Endodermal cell (in vitro differentiated cells): ENCODE results near the gene PTCD1. TPM values are rescaled to one million over a fixed set of nuclear protein-coding genes. Genes with fewer than 3 reads are reported as not detected.

Source experiments
- DNase-seq: peaks from one replicate; pipeline ENCODE4 v3.0.0-alpha.2; 2017
- H3K27ac ChIP-seq: 2 replicates; pipeline ENCODE4 v1.5.1; 2013; ENCODE audit warnings: mild to moderate bottlenecking, low read depth, low read length, moderate library complexity
- H3K27me3 ChIP-seq: 2 replicates; pipeline ENCODE4 v1.6.1; 2013; ENCODE audit warnings: mild to moderate bottlenecking, low read length, moderate library complexity; ENCODE audit not compliant: insufficient read depth, control insufficient read depth, poor library complexity, severe bottlenecking
- H3K36me3 ChIP-seq: 2 replicates; pipeline ENCODE4 v1.7.0; 2013; ENCODE audit warnings: mild to moderate bottlenecking, low read length, moderate library complexity; ENCODE audit not compliant: control insufficient read depth, insufficient read depth
- H3K4me1 ChIP-seq: one replicate; pipeline ENCODE4 v1.7.0; 2013; ENCODE audit warnings: low read length; ENCODE audit not compliant: control insufficient read depth, insufficient read depth
- H3K4me3 ChIP-seq: 2 replicates; pipeline ENCODE4 v1.5.1; 2013; ENCODE audit warnings: mild to moderate bottlenecking, low read length, moderate library complexity
- H3K9ac ChIP-seq: 2 replicates; pipeline ENCODE4 v1.6.1; 2013; ENCODE audit warnings: mild to moderate bottlenecking, low read length, moderate library complexity; ENCODE audit not compliant: poor library complexity, severe bottlenecking; ENCODE audit errors: extremely low read depth
- H3K9me3 ChIP-seq: 2 replicates; pipeline ENCODE4 v1.6.1; 2013; ENCODE audit warnings: mild to moderate bottlenecking, low read length, moderate library complexity; ENCODE audit not compliant: control insufficient read depth
- H3K27ac Mint-ChIP-seq: 2 replicates; pipeline ENCODE4 v1.8.0; 2020; ENCODE audit warnings: mixed read lengths
- H3K27me3 Mint-ChIP-seq: 2 replicates; pipeline ENCODE4 v1.8.0; 2021; ENCODE audit warnings: mild to moderate bottlenecking, mixed read lengths; ENCODE audit not compliant: insufficient read depth
- H3K36me3 Mint-ChIP-seq: 2 replicates; pipeline ENCODE4 v1.8.0; 2020; ENCODE audit warnings: low read depth, mixed read lengths
- H3K4me1 Mint-ChIP-seq: 2 replicates; pipeline ENCODE4 v1.8.0; 2020; ENCODE audit warnings: mixed read lengths
- H3K4me3 Mint-ChIP-seq: 2 replicates; pipeline ENCODE4 v1.8.0; 2020; ENCODE audit warnings: mild to moderate bottlenecking, moderate library complexity, mixed read lengths
- H3K9me3 Mint-ChIP-seq: 2 replicates; pipeline ENCODE4 v1.8.0; 2020; ENCODE audit warnings: mild to moderate bottlenecking, mixed read lengths
- CTCF ChIP-seq: fragments of 200-600 bp; sonication (generic); conservative IDR thresholded peaks from 2 replicates; pipeline ENCODE4 v1.5.0; 2021; ENCODE audit warnings: antibody characterized with exemption, mild to moderate bottlenecking
- WGBS, 2 experiments: methylation state at CpG; one replicate each; pipeline versions ENCODE4 v1.1.5 to v1.1.7; 2013; ENCODE audit warnings: missing lambda C conversion rate in 2 of 2, mixed read lengths in 1 of 2; ENCODE audit not compliant: insufficient coverage in 1 of 2, insufficient read length in 1 of 2; 5-methylcytosine and 5-hydroxymethylcytosine counted together
- total RNA-seq, 2 donors: library from RNA; stranded (reverse); fragmentation: NEBNext Ultra II Directional in 1 of 2; extraction: Animal tissue kit (Norgen Biotek cat#: 25700) in 1 of 2; gene quantifications; 2 replicates in 1 of 2; 3 replicates in 1 of 2; pipeline ENCODE4 v1.2.1, GENCODE V29; 2021

PTCD1 gene
- total RNA-seq, 2 donors from 2014 or later, result 11.9 to 12.5 TPM

GRCh38 chr7:99398891-99399445, 39.6 kb downstream of the PTCD1 start:
- Mint-ChIP-seq H3K4me1 (peaks cover under 1% of the 10 kb centered on the region), H3K9me3 (no peaks in the 10 kb centered on the region), H3K4me3 (no peak overlapping the region), H3K36me3 (peaks cover 71% of the 10 kb centered on the region), H3K27me3 (no peaks in the 10 kb centered on the region), H3K27ac (peak overlapping the region; percentile 17)
- Histone ChIP-seq H3K27me3 (no peaks in the 10 kb centered on the region), H3K4me1 (no peaks in the 10 kb centered on the region), H3K27ac (no peak overlapping the region), H3K36me3 (peaks cover 93% of the 10 kb centered on the region), H3K9ac (no peak overlapping the region), H3K9me3 (no peaks in the 10 kb centered on the region), H3K4me3 (no peak overlapping the region)
- 91 to 95% methylated on average over 5 of the region's 5 CpGs for WGBS, 2 experiments
- DNase-seq, result no peak
- TF ChIP-seq CTCF, result no peak

GRCh38 chr7:99397297-99397983, 41.2 kb downstream of the PTCD1 start:
- H3K27me3 Mint-ChIP-seq, result no peaks in the 10 kb centered on the region
- Histone ChIP-seq H3K9me3 (no peaks in the 10 kb centered on the region), H3K27me3 (no peaks in the 10 kb centered on the region), H3K9ac (no peak overlapping the region), H3K27ac (no peak overlapping the region), H3K36me3 (peaks cover 84% of the 10 kb centered on the region), H3K4me1 (no peaks in the 10 kb centered on the region), H3K4me3 (no peak overlapping the region)
- 94 to 96% methylated on average over 11 to 18 of the region's 18 CpGs for WGBS, 2 experiments
- no peak overlapping the region for H3K4me3 Mint-ChIP-seq
- no peak for TF ChIP-seq CTCF
- peaks cover 58% of the 10 kb centered on the region for H3K36me3 Mint-ChIP-seq
- H3K9me3 Mint-ChIP-seq, result no peaks in the 10 kb centered on the region
- no peak overlapping the region for H3K27ac Mint-ChIP-seq
- no peak for DNase-seq
- H3K4me1 Mint-ChIP-seq, result peaks cover 9% of the 10 kb centered on the region

- WGBS, 2 experiments, result 92 to 100% methylated on average over 1 to 21 of the region's 21 CpGs
- Mint-ChIP-seq H3K4me3 (no peak overlapping the region), H3K9me3 (no peaks in the 10 kb centered on the region), H3K4me1 (peaks cover 9% of the 10 kb centered on the region), H3K27ac (no peak overlapping the region), H3K27me3 (no peaks in the 10 kb centered on the region), H3K36me3 (peaks cover 58% of the 10 kb centered on the region)
- Histone ChIP-seq H3K4me3 (no peak overlapping the region), H3K4me1 (no peaks in the 10 kb centered on the region), H3K9me3 (no peaks in the 10 kb centered on the region), H3K27ac (peak overlapping the region; percentile 49), H3K9ac (no peak overlapping the region), H3K27me3 (no peaks in the 10 kb centered on the region), H3K36me3 (peaks cover 76% of the 10 kb centered on the region)
- no peak for TF ChIP-seq CTCF
- DNase-seq, result no peak
Measured at GRCh38 chr7:99396418-99397296, 41.9 kb downstream of the PTCD1 start.
